Ramos (cell line): ENCODE results near the gene PPP4C.

Experiments used
- in situ Hi-C: fragments of 300-500 bp; cut with MboI; formaldehyde crosslinking; loops from one replicate; pipeline ENCODE4 v1.14.3; 2022; ENCODE audit warnings: low sequenced_read_pairs; ENCODE audit not compliant: unreplicated experiment

Gene PPP4C

GRCh38 chr16:30054451-30054850 is 21.3 kb upstream of the PPP4C start:
- in situ Hi-C loops: no loop called here

- in situ Hi-C loops: no loop called here
Observed at GRCh38 chr16:30054959-30055553, 20.7 kb upstream of the PPP4C start.

DNA sequence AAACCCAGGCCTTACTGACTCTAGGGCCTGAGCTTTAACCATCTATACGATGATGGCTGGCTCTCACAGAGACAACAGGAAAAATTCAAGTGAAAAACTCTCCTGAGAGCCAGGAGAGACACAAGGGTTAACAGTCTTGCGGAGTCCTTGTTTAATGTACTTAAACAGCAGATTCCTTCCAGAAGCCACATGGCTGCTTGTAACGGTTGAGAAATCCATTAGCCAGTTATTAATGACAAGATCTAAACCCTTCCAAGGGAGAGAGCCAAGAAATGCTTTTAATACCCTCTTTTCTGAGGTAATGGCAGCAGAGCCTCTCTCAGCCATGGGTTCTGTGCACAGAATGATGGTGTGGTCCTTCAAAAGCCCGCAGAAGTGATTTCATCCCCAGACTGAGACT is 15.4 kb upstream of the PPP4C start:
- in situ Hi-C loops: loop anchor here (10.0 kb wide), 1 partner anchor 364 kb away; no protein-coding TSS in a partner anchor

GRCh38 chr16:30060836-30061554 is 14.8 kb upstream of the PPP4C start:
- in situ Hi-C loops: loop anchor here (10.0 kb wide), 1 partner anchor 364 kb away; no protein-coding TSS in a partner anchor

- in situ Hi-C loops: loop anchor here (10.0 kb wide), 1 partner anchor 361 kb away; no protein-coding TSS in a partner anchor
Observed at GRCh38 chr16:30063278-30063892, 12.4 kb upstream of the PPP4C start.

DNA sequence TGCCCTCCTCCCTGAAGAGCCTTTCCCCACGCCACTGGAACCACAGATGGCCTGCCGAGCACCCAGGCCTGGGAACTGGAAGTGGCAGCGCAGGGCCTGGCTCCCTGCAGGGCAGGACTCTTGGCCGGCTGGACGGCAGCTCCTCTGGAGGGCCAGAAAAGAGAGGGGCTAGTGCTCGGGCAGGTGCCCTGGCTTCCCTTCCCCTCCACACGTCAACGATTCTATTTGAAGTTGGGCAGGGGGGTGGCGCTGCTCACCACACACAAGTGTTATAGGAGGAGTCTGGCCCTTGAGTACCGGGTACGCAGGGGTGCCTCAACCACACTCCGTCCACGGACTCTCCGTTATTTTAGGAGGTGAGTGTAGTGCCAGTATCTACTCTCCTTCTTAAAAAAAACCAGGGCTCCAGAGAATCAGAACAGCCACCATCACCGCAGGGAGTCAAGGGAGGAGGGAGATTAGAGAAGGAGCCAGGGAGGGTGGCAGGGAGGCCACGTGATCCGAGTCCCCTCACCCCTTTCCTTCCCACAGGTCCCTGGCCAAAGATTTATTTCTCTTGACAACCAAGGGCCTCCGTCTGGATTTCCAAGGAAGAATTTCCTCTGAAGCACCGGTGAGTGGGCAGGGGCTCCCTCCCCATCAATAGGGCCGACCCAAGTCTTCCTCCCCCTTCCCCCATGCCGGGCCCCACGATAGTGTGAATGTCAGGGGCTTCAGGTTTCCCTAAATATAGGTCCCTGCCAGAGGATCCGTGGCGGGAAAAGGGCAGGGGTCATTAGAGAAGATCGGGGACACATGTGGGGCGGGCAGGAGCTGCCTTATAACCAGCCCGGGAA is 11.7 kb upstream of the PPP4C start:
- in situ Hi-C loops: loop anchor here (10.0 kb wide), 1 partner anchor 361 kb away; no protein-coding TSS in a partner anchor

GRCh38 chr16:30064729-30065101 is 11.1 kb upstream of the PPP4C start:
- in situ Hi-C loops: loop anchor here (10.0 kb wide), 1 partner anchor 360 kb away; no protein-coding TSS in a partner anchor

GRCh38 chr16:30065102-30065942 is 10.5 kb upstream of the PPP4C start, which contains the start of gene ALDOA:
Gene ALDOA (plus strand): TSS chr16:30065760. CDS start chr16:30066898, 1,138 bp downstream.
- in situ Hi-C loops: loop anchor here (10.0 kb wide), 1 partner anchor 359 kb away; no protein-coding TSS in a partner anchor

DNA sequence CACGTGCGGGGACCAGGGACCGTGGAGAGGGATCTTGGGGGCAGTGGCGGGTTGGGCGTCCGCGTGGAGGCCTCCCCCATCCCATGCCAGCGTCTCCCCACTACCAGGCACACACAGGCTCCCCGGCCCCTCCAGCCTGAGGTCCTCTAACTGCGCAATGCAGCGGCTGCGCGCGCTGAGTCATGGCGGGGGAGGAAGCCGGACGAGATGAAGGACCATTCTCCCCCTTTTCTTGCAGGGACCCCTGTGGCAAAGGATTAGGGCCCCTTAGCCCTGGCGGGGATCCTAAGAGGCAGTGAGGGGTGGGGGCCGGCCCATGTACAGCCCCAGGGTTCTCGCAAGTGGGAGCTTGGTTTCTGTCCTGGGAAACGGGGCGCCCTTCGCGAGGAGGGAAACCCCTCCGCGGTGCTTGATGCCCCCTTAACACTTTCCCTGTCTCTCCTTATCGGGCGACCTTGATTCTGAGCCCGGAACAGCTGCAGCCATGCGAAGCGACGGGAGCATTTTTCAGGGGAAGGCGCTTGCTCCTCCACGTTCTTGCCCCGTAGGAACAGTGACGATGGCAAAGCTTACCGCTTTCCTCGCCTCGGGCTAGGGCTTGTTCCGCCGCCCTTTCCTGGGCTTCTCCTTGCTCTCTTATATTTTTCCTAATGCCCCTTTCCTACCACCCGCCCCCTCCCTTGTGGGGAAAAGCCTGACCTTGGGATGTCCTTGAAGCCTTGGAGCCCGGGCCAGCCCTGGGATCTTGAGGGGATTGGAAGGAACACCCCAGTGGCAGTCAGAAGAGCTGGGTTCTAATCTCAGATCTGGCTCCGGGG is 9.6 kb upstream of the PPP4C start:
- in situ Hi-C loops: loop anchor here (10.0 kb wide), 1 partner anchor 359 kb away; no protein-coding TSS in a partner anchor

DNA sequence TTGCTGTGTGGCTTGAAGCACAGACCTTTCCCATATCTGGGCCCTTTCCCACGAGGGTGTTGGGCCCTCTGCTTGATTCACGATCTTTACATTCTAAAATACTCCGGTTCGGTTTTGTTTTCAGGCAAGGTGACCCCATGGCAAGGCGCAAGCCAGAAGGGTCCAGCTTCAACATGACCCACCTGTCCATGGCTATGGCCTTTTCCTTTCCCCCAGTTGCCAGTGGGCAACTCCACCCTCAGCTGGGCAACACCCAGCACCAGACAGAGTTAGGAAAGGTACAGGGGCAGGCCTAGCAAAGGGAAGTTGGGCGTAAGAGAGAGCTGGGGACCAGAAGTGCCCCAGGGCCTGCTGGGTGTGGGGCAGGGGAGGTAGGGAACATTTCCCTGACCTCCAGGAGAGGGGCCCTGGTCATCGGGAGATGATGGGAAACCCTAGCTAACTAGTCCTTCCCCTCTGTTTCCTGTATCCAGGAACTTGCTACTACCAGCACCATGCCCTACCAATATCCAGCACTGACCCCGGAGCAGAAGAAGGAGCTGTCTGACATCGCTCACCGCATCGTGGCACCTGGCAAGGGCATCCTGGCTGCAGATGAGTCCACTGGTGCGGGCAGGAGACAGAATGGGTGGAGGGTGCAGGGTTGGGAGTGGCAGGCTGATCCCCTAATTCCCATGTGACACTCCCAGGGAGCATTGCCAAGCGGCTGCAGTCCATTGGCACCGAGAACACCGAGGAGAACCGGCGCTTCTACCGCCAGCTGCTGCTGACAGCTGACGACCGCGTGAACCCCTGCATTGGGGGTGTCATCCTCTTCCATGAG is 8.8 kb upstream of the PPP4C start:
- in situ Hi-C loops: loop anchor here (10.0 kb wide), 1 partner anchor 358 kb away; no protein-coding TSS in a partner anchor

GRCh38 chr16:30067584-30067916 is 8.2 kb upstream of the PPP4C start:
- in situ Hi-C loops: loop anchor here (10.0 kb wide), 1 partner anchor 357 kb away; no protein-coding TSS in a partner anchor

DNA sequence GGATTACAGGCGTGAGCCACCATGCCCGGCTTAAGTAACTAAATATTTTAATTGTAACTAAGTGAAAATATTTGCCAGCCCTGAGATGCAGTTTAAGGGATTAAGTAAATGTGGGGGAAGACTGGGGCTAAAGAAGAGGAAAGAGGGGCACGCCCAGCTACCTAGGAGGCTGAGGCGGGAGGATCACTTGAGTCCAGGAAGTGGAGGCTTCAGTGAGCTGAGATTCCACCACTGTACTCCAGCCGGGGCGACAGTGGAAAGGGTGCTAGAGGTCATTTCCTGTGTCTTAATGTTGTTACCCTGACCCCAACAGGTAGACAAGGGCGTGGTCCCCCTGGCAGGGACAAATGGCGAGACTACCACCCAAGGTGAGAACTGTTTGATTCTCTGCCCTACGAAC is 7.5 kb upstream of the PPP4C start:
- in situ Hi-C loops: loop anchor here (10.0 kb wide), 1 partner anchor 356 kb away; no protein-coding TSS in a partner anchor

DNA sequence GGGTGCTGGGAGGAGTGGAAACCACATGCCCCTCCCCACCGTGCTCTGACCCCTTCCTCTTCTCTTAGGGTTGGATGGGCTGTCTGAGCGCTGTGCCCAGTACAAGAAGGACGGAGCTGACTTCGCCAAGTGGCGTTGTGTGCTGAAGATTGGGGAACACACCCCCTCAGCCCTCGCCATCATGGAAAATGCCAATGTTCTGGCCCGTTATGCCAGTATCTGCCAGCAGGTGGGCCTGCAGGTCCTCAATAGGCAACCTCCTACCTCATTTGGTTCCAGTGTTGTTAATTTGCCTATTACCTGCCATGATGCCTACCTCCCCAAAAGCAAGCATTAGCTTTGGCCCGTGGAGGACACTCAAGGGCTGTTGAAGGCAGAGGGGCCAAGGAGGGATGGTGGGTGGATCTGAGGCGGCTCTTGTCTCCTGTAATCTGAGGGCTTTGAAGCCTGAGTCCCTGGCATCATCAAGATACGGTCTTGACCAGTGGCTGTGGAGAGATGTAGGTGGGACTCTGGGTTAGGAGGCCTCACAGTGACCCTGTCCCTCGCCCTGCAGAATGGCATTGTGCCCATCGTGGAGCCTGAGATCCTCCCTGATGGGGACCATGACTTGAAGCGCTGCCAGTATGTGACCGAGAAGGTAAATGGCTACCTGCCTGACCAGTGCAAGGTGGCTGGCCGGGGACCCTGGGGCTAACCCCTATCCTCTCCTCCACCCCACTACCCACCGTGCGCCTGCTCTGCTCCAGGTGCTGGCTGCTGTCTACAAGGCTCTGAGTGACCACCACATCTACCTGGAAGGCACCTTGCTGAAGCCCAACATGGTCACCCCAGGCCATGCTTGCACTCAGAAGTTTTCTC is 6.8 kb upstream of the PPP4C start:
- in situ Hi-C loops: loop anchor here (10.0 kb wide), 1 partner anchor 356 kb away; no protein-coding TSS in a partner anchor

- in situ Hi-C loops: loop anchor here (10.0 kb wide), 1 partner anchor 355 kb away; no protein-coding TSS in a partner anchor
Observed at GRCh38 chr16:30069611-30070462, 6.0 kb upstream of the PPP4C start.

DNA sequence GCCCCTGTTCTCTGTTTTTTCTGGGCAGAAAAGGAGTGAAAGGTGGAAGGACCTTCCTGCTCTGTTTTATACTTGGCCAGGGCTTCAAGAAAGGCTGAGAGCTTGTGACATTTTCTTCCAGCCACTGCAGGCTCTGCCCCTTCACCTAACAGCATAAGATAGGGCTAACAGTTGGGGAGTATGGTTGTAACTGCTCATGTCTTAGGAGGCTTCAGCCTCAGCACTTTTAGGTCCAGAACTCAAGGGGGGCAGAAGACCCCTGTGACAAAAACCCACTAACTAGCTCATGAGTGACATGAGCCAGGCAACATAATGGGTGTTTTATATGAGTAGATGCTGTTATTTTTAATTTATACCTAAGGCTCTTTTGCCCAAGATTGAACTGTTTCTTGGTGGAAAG is 5.3 kb upstream of the PPP4C start:
- in situ Hi-C loops: no loop called here
